GM19238 (cell line): ENCODE data around the gene CDX2.

Experiments
- DNase-seq: peaks from one replicate; pipeline ENCODE4 v3.0.0; 2011; ENCODE audit warnings: low spot score; ENCODE audit not compliant: insufficient read length

The CDX2 gene

DNA sequence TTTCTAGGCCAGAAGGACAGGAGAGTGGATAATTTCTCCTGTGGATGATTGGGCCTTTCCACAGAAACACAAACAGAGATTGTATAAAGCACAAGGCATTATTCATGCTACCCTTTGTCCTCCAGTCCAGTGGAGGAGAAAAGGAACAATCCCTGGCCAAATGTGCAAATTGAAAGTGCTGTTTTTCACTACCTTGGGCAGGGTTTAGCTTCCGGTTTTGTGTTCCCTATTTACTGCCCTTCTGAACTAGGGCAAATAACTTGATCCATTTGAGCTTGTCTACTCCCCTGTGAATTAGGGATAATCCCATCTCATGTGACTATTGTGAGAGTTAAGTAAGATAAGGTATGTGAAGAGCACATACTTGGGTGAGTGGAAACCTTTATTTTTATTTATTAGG is 36.0 kb downstream of the CDX2 start:
- no peak for DNase-seq

DNA sequence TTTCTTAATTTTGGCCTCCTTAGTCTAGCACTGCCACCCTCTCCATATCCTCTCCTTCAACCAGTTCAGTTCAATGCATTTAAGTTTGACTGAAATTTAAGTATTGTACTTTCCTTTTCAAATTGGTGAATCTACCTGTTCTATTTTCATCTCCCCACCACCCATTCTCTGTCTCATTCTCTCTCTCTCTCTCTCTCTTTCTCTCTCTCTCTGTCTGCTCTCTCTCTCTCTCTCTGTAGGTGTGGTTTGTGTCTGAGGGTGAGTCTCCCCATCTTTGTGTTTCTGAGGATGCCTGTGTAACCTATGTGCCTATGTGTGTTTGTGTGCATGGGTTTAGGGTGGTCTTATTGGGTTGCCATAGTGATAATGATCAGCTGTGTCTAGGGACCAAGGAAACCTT is 39.2 kb downstream of the CDX2 start:
- no peak for DNase-seq

DNA sequence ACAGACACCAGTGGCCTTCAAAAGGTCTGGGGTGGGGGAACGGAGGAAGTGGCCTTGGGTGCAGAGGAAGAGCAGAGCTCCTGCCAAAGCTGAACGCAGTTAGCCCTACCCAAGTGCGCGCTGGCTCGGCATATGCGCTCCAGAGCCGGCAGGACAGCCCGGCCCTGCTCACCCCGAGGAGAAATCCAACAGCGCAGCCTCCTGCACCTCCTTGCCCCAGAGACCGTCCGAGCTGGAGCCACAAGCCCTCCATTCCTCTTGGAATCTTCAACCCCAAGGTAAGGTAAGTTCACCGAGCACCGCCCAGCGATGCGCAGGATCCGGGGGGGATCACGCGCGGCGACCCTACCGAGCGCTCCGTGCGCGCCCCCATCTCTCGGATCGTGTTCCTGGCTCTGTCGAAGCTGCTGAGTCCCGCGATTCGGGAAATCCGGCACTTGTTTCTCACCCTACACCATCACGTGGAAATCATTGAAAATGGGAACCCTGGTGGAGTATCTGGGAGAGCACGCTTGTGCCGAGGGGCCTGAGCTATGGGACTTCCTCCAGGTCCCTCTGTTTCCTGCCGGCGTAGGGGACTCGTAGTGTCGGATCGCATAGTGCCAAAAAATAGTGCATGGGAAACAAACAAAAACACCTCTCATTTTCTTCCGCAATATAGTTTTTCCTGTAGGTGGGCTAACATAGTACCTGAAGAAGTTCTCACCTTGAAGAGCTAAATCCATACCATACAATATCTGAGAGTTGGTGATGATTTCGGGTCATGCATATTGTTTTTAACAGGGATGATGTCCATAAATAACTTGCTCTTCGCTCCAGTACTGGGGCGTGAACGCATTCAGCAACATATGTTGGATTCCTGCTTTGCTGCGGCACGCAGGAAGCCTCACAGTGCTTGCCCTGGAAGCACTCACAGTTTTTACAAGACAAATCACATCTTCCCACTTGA is 40.0 kb downstream of the CDX2 start:
- DNase-seq, result no peak

DNA sequence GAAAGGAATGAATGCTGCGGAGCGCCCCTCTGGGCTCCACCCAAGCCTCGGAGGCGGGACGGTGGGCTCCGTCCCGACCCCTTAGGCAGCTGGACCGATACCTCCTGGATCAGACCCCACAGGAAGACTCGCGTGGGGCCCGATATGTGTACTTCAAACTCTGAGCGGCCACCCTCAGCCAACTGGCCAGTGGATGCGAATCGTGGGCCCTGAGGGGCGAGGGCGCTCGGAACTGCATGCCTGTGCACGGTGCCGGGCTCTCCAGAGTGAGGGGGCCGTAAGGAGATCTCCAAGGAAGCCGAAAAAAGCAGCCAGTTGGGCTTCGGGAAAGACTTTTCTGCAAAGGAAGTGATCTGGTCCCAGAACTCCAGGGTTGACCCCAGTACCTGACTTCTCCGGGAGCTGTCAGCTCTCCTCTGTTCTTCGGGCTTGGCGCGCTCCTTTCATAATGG is 40.7 kb downstream of the CDX2 start:
- no peak for DNase-seq

DNA sequence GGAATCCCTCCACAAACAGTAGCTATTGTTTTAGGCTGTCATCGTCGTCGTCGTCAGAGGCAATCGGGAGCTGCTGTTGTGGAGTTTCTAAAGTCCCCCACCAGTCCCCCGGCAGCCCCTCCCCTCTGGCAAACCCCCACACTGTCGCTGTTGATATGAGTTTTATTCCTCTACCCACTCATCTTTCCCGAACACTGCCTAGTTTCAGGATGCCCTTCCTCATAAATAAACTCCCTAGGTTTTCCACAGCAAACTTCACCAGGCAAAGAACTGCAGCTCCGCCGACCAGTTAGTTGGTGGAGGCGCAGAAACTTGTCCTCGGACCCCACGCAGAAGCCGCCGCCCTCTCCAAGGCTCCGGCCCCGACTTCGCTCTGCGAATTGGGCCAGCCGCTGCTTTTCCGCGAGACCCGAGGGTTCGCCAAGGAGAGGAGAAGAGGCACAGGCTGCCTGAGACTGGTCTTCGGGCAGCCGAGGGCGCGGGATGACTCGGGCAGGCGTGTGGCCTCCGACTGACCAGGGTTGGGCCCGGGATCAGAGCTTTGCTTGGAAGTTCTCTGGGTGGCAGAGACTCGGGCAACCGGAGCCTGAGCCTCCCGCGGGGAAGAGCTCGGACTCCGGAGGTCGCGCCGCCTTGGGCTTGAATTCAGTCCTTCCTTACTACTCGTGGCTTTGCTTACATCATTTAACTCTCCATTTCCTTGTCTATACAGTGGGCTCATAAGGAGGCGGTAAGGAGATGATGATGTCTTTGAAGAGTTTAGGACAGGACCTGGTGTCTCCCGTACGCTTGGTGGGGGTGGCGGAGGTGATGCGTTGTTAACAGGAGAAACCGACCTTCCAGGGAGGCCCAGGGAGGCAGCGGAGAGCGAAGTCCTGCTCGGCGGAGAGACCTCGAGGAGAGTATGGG is 41.4 kb downstream of the CDX2 start:
- DNase-seq, result no peak

DNA sequence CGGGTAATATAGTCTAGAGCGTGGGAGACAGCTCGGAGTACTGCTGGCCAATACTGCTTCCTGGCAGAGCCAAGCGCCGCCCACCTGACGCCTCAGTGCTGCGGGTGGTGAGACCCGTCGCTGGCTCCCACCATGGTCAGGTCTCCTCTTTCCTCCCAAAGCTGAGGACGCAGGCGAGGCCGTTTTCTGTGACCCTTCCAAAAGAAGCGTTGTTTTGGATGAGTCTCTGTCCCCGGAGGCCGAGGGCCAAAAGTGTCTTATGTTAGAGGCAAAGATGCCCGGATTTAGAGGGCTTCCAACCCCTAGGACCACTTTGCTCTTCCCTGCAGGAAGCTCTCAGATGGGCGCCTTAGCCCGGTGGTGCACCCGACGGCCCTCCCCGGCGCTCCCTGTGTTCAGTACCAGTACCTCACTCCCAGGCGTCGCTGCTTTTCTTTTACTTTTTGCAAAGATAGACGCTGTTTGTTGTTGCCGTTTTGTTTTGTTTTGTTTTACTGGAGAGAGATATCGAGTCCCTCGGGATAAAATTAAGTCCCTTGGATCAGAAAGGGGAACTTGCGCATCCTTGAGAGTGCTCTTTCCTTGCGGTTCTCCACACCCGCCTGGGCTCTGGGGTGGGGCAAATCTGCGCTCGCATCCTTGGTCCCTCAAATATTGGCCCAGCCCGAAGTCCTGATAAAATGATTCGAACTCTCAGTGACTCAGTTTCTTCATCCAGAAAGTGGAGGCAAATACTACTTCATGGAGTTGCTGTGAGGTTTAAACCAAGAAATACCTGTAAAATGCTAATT is 42.3 kb downstream of the CDX2 start:
- no peak for DNase-seq

DNA sequence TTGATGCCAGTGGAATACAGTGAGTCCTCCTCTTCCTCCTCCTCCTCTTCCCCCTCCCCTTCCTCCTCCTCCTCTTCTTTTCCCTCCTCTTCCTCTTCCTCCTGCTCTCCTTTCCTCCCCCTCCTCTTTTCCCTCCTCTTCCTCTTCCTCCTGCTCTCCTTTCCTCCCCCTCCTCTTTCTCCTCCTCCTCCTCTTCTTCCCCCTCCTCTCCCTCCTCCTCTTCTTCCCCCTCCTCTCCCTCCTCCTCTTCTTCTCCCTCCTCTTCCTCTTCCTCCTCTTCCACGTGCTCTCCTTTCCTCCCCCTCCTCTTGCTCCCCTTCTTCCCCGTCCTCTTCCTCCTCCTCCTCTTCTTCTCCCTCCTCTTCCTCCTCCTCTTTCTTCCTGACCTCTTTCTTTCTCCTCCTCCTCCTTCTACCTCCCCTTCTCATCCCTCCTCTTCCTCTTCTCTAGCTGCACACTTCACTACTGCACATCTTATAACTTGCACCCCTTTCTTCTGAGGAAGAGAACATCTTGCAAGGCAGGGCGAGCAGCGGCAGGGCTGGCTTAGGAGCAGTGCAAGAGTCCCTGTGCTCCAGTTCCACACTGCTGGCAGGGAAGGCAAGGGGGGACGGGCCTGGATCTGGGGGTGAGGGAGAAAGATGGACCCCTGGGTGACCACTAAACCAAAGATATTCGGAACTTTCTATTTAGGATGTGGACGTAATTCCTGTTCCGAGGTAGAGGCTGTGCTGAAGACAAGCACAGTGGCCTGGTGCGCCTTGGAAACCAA is 43.7 kb downstream of the CDX2 start:
- no peak for DNase-seq

DNA sequence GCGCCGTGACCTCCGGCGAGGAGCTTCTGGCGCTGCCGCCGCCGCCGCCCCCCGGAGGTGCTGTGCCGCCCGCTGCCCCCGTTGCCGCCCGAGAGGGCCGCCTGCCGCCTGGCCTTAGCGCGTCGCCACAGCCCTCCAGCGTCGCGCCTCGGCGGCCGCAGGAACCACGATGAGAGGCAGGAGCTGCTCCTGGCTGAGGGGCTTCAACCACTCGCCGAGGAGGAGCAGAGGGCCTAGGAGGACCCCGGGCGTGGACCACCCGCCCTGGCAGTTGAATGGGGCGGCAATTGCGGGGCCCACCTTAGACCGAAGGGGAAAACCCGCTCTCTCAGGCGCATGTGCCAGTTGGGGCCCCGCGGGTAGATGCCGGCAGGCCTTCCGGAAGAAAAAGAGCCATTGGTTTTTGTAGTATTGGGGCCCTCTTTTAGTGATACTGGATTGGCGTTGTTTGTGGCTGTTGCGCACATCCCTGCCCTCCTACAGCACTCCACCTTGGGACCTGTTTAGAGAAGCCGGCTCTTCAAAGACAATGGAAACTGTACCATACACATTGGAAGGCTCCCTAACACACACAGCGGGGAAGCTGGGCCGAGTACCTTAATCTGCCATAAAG is 44.5 kb downstream of the CDX2 start:
- DNase-seq, result no peak

DNA sequence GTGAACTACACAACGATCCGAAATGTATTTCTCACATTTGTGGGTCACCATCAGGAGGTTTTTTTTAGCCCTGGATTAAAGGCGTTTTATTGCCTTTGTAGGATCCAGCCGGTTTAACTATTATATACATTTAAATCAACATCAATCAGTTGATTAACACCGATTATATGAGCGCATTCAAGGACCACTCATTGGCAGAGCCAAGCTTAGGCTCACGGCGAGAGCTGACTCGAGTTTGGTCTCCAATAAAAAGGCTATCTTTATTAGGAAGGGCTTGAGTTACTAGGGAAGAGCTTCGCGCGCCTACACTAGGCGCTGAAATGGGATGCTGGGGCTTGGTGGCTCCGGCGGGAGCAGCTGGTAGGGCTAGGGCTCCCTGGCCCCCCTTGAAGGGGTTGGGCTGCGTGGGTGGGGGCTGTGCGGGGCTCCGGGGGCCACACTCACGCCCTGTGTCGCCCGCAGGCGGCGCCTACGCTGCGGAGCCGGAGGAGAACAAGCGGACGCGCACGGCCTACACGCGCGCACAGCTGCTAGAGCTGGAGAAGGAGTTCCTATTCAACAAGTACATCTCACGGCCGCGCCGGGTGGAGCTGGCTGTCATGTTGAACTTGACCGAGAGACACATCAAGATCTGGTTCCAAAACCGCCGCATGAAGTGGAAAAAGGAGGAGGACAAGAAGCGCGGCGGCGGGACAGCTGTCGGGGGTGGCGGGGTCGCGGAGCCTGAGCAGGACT is 45.2 kb downstream of the CDX2 start:
- no peak for DNase-seq

DNA sequence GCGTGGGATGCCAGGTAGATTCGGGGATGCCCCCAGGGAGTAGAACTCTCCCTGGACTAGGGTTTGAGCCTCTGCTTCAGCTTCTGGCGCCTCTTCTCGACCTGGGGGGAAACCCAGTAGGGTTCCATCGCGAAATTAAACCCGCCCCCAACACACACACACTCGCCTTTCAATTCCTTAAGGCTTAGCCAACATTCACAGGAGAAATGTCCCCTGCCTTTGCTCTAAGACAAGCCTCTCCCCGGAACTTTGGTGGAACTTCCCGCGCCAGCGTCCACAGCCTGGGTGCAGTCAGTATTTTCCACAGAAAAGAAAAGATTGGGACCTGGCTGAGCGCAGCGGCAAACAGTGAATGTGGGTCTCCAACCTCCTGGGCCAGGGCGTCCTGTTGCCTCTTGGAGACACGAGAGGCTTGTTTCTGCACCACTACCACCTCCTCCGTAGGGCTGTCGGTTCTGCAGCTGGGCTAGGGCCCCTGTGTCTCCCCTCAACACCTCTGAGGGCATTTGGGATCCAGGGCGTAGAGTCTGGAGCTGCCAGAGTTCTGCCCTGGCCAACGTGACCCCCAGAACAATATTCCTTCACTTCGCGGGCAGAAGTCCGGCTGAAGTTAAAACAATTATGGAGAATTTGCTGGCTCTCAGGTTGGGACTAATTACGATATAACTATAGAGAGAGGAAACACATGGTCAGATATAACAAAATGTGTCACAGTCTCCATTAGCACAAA is 46.1 kb downstream of the CDX2 start:
- no peak for DNase-seq

DNA sequence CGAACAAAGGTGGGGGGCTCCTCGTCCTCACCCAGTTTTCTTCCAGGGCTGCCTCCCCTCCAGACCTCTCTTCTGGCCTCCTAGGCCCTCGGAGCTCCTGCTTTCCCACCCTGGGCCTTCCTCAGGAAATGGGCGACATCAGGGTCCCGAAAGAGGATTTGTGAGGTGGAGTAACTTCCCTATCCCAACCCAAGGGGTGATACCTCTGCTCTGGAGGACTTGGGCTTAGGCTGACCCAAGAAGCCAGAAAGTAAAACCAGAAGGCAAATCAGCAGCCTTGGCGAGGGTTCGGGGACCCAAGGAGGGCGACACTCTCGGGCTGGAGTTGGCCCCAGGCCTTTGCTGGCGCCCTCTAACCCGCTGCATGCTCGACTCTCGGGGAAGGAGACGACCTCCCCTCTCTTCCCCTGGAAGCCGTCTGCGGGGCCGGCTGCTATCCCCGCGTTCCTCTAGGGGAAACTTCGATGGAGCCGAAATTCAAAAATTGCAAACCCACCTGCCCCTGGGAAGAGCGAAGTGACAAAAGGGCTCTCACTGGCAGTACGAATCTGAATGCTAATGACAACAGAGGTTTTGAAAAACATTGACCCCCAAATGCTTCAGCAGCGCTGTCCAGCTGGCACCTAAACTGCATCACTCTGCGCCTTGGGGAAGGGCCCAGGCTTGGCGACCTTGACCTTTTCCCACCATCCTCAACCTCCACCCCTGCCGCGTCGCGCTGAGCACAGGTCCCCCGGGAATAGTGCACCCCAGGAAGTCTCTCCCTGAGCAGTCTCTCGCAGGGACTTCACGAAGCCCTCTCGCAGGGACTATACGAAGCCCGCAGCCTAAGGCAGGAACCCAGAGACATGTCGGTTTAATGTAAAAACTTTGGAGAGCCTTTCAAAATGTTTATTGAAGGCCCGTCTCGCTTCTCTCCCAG is 46.9 kb downstream of the CDX2 start:
- no peak for DNase-seq

DNA sequence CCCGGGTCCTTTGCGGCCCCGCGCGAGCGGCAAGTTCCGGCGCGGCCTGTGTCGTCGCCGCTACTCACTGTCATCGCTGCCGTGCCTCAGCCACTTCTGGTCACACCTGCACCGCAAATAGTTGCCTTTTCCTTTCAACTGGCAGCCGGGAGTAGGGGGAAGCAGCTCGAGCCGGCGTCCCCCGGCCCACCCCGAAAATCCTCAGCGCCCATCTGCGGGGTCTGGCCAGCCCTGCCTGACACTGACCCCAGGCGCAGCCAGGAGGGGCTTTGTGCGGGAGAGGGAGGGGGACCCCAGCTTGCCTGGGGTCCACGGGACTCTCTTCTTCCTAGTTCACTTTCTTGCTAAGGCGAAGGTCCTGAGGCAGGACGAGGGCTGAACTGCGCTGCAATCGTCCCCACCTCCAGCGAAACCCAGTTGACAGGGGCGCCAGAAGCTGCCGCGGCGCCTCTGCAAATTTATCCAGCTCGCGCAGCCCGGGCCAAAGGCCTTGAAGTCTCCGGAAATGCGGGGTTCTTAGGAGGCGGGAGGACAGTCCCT is 47.6 kb downstream of the CDX2 start:
- DNase-seq, result no peak

DNA sequence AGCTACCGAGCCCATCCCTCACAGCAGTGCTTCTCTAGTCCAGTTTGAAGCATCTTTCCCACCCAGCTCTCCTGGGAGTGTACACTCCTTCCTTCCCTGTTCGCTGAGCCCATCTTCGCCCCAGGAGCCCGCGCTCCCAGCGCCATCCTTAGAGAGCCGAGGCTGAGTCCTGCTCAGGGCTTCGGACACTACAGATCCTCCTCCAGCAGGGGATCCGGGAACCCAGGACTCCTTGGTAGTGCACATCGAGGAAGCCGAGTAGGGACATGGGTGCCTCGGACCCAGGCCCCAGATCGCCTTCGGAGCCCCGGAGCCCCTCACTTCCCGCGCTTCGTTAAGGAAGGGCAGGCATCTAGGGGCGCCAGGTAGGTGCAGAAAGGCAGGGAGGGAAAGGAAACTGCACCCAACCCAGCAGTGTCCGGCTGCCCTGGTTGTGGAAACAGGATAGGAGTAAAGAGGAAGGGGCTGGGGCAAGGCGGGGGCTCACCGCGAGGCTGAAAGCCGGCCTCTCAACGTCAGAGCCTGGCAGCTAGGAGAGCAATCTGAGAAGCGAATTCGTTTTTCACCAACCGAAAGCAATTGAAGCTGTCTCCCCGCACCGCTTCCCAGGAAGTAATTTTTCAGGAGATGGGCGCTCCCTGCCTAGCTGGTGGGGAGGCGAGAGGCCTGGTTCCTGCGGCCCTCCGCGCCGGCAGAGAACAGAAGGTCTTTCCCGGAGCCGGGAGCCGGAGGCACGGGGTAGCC is 48.3 kb downstream of the CDX2 start:
- DNase-seq, result no peak

DNA sequence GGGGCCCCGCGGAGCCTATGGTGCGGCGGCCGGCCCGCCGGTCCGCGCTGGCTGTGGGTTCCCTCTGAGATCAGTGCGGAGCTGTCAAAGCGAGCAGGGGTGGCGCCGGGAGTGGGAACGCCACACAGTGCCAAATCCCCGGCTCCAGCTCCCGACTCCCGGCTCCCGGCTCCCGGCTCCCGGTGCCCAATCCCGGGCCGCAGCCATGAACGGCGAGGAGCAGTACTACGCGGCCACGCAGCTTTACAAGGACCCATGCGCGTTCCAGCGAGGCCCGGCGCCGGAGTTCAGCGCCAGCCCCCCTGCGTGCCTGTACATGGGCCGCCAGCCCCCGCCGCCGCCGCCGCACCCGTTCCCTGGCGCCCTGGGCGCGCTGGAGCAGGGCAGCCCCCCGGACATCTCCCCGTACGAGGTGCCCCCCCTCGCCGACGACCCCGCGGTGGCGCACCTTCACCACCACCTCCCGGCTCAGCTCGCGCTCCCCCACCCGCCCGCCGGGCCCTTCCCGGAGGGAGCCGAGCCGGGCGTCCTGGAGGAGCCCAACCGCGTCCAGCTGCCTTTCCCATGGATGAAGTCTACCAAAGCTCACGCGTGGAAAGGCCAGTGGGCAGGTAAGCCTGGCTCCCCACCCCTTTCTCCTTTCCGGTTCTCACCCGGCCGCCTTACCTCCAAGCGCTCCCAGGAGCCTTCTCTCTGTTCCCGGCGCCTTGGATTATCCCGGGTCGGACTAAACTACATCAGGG is 49.0 kb downstream of the CDX2 start, which contains the start of gene PDX1:
PDX1 (plus strand) TSS at position 67 of the 743 bp plus-strand sequence; CDS start at position 206, 139 bp downstream.
- no peak for DNase-seq

DNA sequence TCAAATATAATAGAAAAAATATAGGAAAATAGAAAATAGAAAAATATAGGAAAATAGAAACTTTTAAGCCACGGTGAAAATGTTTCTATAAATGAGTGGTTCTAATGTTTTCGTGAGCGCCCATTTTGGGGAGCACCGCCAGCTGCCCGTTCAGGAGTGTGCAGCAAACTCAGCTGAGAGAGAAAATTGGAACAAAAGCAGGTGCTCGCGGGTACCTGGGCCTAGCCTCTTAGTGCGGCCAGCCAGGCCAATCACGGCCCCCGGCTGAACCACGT is 49.5 kb downstream of the CDX2 start:
- no peak for DNase-seq
